ENCODE measurements around the gene ZBTB24.

ZBTB24 gene

DNA sequence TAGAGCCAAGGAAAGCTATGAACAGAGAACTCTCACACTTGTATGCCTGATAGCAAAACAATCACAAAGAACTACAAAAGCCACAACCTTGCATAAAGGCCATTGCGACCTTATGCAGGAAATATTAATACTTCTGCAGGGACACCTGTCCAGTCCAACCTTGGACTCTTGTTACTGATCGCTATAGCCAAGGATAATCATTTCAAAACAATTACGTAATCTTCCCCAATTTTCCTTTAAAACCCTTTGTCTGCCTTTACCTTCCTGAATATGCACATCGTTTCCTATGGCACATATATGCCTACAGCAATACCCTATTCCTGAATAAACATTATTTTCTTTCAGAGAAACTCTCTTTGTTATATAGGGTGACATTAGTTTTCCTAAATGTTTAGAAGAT is 65.4 kb downstream of the ZBTB24 start:
- H3K27ac Mint-ChIP-seq = no peak overlapping the region
- peaks cover 0 to 3% of the 10 kb centered on the region in 2 donors for H3K9me3 Mint-ChIP-seq
- no peaks in the 10 kb centered on the region for H3K27me3 Mint-ChIP-seq
- H3K4me3 Mint-ChIP-seq = no peak overlapping the region
- peaks cover 6 to 7% of the 10 kb centered on the region in 2 donors for H3K4me1 Mint-ChIP-seq
- no peak for DNase-seq
- H3K36me3 Mint-ChIP-seq = peaks cover 0 to 7% of the 10 kb centered on the region in 2 donors
- ATAC-seq (replicated peaks) = no peak

Measured in stimulated activated naive B cell treated with anti-CD40 and anti-IgM and Interleukin-4, amounts not matched to agents 10 μg/mL and 1 μg/mL and 100 μg/mL, for 72 hours (primary cell).